ENCODE results near the gene SH3BGRL2. TPM values are rescaled to one million over a fixed set of nuclear protein-coding genes. Genes with fewer than 3 reads are reported as not detected.

The SH3BGRL2 gene
- total RNA-seq, 3 donors from 2014 or later (not counting 1 experiment from before 2014, with no cell fraction given): 0.68 to 5.8 (median 1.6) TPM

DNA sequence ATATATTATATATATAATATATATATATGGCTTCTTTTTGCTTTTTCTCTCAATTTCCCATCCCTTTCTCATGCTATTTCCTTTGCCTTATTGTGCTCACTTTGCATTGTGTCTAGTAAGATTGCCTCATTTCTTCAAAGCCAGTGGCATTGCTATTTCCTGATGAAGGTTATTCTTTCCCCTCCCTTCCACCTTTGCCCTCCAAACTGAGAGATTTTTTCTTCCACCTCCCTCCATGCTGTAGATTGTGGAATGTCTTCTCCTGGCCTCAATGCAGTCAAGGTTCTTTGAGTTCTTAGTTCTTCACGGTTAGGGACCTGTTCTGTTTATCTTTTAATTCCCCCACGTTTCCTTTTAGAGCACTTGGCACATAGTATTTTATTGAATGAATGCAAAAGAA is 17.2 kb downstream of the SH3BGRL2 start:
- TF ChIP-seq, protein P1, sequence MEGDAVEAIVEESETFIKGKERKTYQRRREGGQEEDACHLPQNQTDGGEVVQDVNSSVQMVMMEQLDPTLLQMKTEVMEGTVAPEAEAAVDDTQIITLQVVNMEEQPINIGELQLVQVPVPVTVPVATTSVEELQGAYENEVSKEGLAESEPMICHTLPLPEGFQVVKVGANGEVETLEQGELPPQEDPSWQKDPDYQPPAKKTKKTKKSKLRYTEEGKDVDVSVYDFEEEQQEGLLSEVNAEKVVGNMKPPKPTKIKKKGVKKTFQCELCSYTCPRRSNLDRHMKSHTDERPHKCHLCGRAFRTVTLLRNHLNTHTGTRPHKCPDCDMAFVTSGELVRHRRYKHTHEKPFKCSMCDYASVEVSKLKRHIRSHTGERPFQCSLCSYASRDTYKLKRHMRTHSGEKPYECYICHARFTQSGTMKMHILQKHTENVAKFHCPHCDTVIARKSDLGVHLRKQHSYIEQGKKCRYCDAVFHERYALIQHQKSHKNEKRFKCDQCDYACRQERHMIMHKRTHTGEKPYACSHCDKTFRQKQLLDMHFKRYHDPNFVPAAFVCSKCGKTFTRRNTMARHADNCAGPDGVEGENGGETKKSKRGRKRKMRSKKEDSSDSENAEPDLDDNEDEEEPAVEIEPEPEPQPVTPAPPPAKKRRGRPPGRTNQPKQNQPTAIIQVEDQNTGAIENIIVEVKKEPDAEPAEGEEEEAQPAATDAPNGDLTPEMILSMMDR (IDR thresholded peaks at IDR 0.05): no peak
- DNase-seq (no peak), ATAC-seq (no peak)
- Histone ChIP-seq H3K4me1 (ENCODE audit: control insufficient read depth, insufficient read depth, low read length) (no peaks in the 10 kb centered on the region), H3K27me3 (ENCODE audit: control insufficient read depth, insufficient read depth, low read length) (no peaks in the 10 kb centered on the region), H3K9me3 (ENCODE audit: control insufficient read depth, insufficient read depth, low read length) (no peaks in the 10 kb centered on the region), H3K27ac (ENCODE audit: low read length) (no peak overlapping the region), H3K4me3 (ENCODE audit: low read length) (no peak overlapping the region), H3K36me3 (ENCODE audit: control insufficient read depth, insufficient read depth, low read length) (no peaks in the 10 kb centered on the region)
- no CpG with 5 or more reads among the region's 2 CpGs for WGBS (ENCODE audit: insufficient coverage)
- H3K36me3 Mint-ChIP-seq: no peaks in the 10 kb centered on the region
- H3K4me1 Mint-ChIP-seq: no peaks in the 10 kb centered on the region
- peaks cover 0 to 2% of the 10 kb centered on the region in 2 donors for H3K27me3 Mint-ChIP-seq (ENCODE audit: low read depth in 2 of 2)
- no peak overlapping the region for H3K27ac Mint-ChIP-seq
- no peaks in the 10 kb centered on the region for H3K9me3 Mint-ChIP-seq
- intact Hi-C loops (cut with micrococcal nuclease): no loop called here
- no peak overlapping the region for H3K4me3 Mint-ChIP-seq

DNA sequence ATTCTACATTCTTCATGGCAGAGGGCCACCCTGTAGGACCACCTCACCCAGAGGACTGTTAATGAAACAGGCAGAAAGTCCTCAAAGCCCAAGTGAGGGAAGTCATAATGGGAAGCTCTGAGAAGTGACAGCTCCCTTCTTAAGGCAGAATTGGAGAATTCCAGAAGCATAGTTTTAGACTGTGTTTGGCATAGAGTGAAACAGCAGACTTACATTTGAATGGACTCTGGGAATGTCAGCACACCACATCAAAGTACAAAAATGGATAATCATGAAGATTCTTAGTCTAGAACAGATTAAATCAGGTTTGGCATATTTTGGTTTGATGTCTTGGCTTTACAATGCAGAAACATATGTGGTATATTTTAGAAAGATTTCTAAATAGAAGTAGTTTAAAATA is 17.9 kb downstream of the SH3BGRL2 start:
- Mint-ChIP-seq H3K27ac (no peak overlapping the region), H3K4me1 (no peaks in the 10 kb centered on the region), H3K27me3 (ENCODE audit: low read depth in 2 of 2) (peaks cover 0 to 2% of the 10 kb centered on the region in 2 donors), H3K36me3 (no peaks in the 10 kb centered on the region), H3K4me3 (no peak overlapping the region), H3K9me3 (no peaks in the 10 kb centered on the region)
- ATAC-seq (no peak), DNase-seq (no peak)
- Histone ChIP-seq H3K27me3 (ENCODE audit: control insufficient read depth, insufficient read depth, low read length) (no peaks in the 10 kb centered on the region), H3K4me3 (ENCODE audit: low read length) (no peak overlapping the region), H3K9me3 (ENCODE audit: control insufficient read depth, insufficient read depth, low read length) (no peaks in the 10 kb centered on the region), H3K4me1 (ENCODE audit: control insufficient read depth, insufficient read depth, low read length) (no peaks in the 10 kb centered on the region), H3K27ac (ENCODE audit: low read length) (no peak overlapping the region), H3K36me3 (ENCODE audit: control insufficient read depth, insufficient read depth, low read length) (no peaks in the 10 kb centered on the region)
- intact Hi-C loops (cut with micrococcal nuclease): no loop called here
- TF ChIP-seq, protein P1 (IDR thresholded peaks at IDR 0.05): no peak

DNA sequence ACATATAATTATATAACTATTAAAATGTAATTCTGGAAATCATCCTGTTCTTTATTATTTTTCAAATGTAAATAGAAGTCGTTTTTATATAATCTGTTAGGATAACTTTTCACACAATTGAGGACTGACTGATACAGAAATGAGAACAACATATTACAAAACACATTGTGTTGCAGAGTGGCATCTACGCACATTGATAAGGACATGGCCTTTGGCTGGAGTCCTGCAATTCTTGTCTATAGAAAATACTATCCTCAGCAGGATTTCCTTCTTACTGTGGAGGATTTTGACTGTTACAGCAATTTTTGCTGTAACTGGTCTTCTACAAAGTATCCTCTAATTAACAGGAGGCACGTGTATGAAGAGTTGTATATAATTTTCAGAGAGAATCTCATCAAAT is 19.8 kb downstream of the SH3BGRL2 start:
- no peaks in the 10 kb centered on the region for H3K27me3 ChIP-seq (ENCODE audit: control insufficient read depth, insufficient read depth, low read length)
- H3K4me3 Mint-ChIP-seq: no peak overlapping the region
- DNase-seq (no peak), ATAC-seq (no peak)
- intact Hi-C loops (cut with micrococcal nuclease): no loop called here
- 100% methylated on average over 1 of the region's 3 CpGs for WGBS (ENCODE audit: insufficient coverage)
- H3K4me3 ChIP-seq (ENCODE audit: low read length): no peak overlapping the region
- H3K9me3 Mint-ChIP-seq: no peaks in the 10 kb centered on the region
- H3K36me3 ChIP-seq (ENCODE audit: control insufficient read depth, insufficient read depth, low read length): no peaks in the 10 kb centered on the region
- no peak overlapping the region for H3K27ac ChIP-seq (ENCODE audit: low read length)
- H3K4me1 ChIP-seq (ENCODE audit: control insufficient read depth, insufficient read depth, low read length): no peaks in the 10 kb centered on the region
- TF ChIP-seq, protein P1 (IDR thresholded peaks at IDR 0.05): no peak
- H3K36me3 Mint-ChIP-seq: no peaks in the 10 kb centered on the region
- no peaks in the 10 kb centered on the region for H3K4me1 Mint-ChIP-seq
- H3K9me3 ChIP-seq (ENCODE audit: control insufficient read depth, insufficient read depth, low read length): no peaks in the 10 kb centered on the region
- no peak overlapping the region for H3K27ac Mint-ChIP-seq
- peaks cover 0 to 5% of the 10 kb centered on the region in 2 donors for H3K27me3 Mint-ChIP-seq (ENCODE audit: low read depth in 2 of 2)

DNA sequence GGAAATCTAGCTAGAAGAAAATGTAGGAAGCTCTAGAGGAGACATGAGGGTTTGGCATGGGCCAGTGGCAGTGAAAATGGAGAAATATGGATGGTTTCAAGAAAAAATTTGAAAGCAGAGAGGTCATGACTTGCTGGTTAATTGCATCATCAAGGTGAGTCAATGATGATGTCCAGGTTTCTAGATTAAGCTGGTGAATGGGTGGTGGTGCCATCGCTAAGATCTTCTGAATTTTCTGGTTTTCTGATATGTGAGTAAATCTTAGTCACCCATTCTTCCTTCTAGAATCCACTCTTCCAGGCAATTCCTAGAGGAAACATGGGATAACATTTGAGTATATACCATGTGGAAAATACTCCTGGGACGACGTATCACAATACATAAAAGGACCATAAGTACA is 25.0 kb downstream of the SH3BGRL2 start:
- Histone ChIP-seq H3K27ac (ENCODE audit: low read length) (no peak overlapping the region), H3K27me3 (ENCODE audit: control insufficient read depth, insufficient read depth, low read length) (no peaks in the 10 kb centered on the region), H3K4me1 (ENCODE audit: control insufficient read depth, insufficient read depth, low read length) (no peaks in the 10 kb centered on the region), H3K9me3 (ENCODE audit: control insufficient read depth, insufficient read depth, low read length) (no peaks in the 10 kb centered on the region), H3K4me3 (ENCODE audit: low read length) (no peak overlapping the region), H3K36me3 (ENCODE audit: control insufficient read depth, insufficient read depth, low read length) (no peaks in the 10 kb centered on the region)
- DNase-seq (no peak), ATAC-seq (no peak)
- Mint-ChIP-seq H3K27ac (no peak overlapping the region), H3K4me3 (no peak overlapping the region), H3K36me3 (no peaks in the 10 kb centered on the region), H3K4me1 (no peaks in the 10 kb centered on the region), H3K27me3 (ENCODE audit: low read depth in 2 of 2) (peaks cover 0 to 2% of the 10 kb centered on the region in 2 donors), H3K9me3 (peaks cover 0 to 3% of the 10 kb centered on the region in 2 donors)
- intact Hi-C loops (cut with micrococcal nuclease): no loop called here
- 91% methylated on average over 3 of the region's 3 CpGs for WGBS (ENCODE audit: insufficient coverage)
- TF ChIP-seq, protein P1 (IDR thresholded peaks at IDR 0.05): no peak

Data from natural killer cell (primary cell).